GM19043 (cell line): Measurements from ENCODE around the gene SLC7A4.
"Not testable (repeated sequence)": the region's sequence is repeated elsewhere in the genome, so short reads cannot be mapped to it uniquely, and the experiment has no call there.

Experiments
- ATAC-seq: cut with Tn5 transposase; IDR thresholded peaks from one replicate; pipeline ENCODE4 v1.9.1; 2021; ENCODE audit warnings: low read depth; ENCODE audit not compliant: unreplicated experiment

SLC7A4 gene

DNA sequence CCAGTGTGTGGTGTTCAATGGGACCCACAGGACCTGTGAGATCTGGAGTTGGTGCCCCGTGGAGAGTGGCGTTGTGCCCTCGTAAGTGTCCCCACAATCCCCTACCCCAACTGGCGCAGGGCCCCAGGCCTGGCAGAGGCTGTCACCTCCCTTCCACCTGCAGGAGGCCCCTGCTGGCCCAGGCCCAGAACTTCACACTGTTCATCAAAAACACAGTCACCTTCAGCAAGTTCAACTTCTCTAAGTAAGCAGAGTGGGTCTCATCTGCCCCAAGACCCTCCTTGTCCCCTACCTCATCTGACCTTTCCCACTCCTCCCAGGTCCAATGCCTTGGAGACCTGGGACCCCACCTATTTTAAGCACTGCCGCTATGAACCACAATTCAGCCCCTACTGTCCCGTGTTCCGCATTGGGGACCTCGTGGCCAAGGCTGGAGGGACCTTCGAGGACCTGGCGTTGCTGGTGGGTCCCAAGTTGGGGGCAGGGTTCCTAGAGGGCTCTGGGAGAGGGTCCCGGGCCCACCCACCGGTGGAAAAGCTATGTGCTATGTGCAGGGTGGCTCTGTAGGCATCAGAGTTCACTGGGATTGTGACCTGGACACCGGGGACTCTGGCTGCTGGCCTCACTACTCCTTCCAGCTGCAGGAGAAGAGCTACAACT, 9.3 kb downstream of the SLC7A4 start:
- ATAC-seq, result no peak

DNA sequence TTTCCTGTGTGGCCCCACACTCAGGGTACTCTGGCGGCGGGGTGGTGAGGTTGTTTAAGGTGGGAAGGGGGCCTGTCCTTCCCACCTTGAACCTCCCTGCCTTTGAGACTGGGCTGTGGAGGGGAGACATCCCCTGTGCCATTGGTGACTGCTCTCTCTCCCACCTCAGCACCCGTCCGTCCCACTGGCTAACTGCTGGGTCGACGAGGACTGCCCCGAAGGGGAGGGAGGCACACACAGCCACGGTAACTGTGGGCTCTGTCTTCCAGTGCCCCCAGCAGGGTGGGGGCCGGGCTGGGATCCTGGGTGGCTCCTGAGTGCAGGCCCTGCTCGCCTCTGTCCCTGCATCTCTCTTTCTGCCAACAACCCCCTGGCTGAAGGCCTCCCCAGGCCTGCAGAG, 9.9 kb downstream of the SLC7A4 start:
- no peak for ATAC-seq

DNA sequence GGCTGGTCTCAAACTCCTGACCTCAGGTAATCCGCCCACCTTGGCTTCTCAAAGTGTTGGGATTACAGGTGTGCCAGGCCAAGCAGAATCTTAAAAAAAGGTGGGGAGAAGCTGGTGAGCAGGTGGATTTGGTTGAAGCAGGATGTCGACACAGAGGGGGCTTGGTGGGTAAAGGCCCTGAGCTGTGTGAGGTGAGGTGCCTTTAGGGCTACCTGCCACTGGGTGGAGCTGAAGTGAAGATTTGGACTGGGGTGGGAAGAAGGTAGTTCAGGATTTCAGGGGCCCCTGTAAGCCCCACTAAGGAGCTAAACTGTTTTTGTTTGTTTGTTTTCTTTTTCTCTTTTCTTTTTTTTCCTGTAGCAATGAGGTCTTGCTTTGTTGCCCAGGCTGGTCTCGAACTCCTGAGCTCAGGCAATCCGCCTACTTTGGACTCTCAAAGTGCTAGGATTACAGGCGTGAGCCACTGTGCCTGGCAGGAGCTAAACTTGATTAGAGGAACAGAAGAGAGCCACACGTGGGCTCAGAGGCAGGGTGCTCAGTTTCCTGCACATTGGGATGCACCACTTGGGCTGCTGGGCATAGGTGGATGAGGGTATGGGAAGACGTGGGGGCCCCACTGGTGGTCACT, 11.4 kb downstream of the SLC7A4 start:
- ATAC-seq, result no peak

DNA sequence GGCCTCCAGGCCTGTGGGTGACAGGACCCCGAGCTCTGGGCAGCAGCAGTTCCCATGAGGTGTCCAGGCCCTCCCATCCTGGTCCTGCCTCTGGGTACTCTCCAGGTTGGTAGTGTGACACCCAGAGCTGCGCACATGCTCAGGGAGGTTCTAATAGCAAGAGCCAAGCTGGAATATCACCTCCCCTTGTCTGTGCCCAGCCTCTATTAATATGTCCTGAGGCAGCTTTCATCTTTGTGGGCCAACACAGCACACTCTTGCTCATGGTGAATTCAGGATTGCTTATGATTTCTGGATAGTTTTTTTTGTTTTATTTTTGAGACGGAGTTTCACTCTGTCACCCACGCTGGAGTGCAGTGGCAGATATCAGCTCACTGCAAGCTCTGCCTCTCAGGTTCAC, 14.0 kb downstream of the SLC7A4 start:
- ATAC-seq, result no peak

DNA sequence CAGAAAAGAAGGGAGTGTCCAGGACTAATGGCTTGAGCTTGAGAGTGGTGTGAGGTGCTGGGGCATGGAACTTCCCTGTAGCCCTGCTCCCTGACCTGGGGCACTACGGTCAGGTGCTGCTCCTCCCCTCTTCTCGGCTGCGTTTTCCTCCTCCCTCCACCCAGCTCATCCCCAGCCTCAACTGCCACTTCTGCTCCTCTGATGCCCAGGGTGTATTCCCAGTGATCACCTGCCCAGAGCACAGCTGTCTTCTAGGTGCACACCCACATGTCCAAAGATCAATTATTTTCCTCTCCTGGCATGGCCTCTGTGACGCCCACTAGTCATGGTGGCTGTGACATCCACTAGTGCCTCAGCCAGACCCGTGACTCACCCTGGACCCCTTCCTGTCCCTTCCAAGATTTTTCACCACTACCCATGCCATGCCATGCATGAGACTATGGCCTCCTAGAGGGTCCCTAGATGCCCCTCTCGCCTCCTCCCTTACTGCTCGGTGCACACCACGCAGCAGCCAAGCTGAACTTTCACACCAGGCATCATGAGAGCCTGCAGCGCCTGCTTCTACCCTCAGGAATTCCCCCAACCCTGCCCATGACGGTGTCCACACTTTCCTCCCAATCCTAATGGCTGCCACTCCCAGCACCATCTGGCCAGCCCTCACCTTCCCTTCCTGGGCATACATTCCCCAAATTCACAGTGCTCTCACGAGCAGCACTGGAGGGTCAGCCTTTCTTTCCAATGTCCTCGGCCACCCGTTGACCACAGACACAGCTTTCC, 15.5 kb downstream of the SLC7A4 start:
- ATAC-seq, result no peak

DNA sequence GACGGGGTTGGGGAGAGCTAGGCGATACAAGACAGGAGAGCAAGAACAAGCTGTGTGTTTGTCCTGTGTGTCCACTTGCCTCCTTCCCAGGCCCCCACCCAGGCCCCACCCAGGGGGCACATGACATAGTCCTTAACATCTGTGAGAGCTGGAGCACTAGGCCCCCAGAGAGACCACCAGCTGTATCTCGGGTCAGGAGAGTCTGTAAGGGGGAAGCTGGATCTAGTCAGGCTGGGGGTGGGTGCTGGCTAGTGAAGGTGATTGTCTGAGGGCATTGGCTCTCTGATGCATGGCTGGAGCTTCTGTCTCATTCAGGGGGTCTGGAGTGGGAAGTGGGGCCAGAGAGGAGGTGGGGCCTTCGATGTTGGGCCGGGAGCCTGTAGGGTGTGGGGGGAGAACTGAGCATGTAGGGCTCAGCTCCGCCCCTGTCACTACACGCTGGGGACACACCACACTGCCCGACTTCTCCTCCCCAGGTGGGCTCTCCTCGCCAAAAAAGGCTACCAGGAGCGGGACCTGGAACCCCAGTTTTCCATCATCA, 16.8 kb downstream of the SLC7A4 start:
- ATAC-seq, result no peak

DNA sequence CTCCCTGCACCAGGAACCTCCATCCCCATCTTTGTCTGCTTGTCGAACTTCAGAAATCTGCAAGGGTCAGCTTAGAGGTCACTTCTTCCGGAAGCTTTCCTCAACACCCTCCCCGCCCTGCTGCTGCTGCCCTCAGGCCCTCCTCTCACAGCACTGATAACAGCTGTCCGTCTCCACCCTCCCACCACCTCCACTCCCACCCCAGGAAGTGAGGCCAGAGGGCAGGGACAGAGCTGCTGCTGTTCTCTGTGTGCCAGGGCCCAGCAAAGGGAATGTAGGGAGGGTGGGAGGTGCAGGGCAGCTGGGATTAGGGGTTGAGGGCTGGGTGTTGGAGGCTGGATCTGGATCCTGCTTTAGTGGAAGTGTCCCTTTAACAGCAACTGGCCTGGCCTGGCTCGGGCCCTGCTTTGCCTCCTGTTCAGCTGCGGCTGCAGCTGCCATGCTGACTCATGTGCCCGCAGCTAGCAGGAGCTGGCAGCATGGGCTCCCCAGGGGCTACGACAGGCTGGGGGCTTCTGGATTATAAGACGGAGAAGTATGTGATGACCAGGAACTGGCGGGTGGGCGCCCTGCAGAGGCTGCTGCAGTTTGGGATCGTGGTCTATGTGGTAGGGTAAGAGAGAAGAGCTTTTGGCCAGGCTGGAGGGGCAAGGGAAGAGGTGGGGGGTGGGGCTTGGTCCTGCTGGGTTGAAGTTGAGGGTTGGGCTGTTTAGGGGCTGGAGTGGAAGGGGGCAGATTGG, 17.5 kb downstream of the SLC7A4 start, which contains the start of gene P2RX6:
Gene P2RX6 (plus strand): TSS at position 440 of the 740 bp plus-strand sequence. CDS start 10 bp downstream, at position 450.
- no peak for ATAC-seq

DNA sequence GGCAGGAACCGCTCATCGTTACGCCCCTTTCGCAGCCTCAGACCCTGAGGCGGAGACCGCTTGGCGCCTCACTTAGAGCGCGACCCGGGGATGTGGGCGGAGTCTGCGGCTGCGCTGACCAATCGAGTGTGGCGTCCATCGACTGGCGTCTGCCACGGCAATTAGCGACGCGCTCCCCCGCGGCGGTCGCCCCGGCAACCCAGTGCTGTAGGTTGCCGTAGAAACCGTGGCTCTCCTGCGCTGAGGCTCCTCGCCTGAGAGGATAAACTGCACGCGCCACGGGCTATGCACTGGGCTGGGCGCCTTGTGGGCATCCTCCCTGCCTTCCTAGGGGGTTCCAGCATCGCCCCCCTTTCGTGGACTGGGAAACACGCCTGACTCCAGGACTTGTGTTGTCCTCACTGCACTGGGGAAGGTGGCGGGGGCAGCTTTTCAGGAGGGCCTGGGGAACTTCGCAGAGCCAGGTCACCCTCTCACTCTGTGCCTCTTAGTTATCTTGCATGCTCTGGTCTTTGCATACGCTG, 18.1 kb downstream of the SLC7A4 start:
- ATAC-seq, result peak; percentile 88

DNA sequence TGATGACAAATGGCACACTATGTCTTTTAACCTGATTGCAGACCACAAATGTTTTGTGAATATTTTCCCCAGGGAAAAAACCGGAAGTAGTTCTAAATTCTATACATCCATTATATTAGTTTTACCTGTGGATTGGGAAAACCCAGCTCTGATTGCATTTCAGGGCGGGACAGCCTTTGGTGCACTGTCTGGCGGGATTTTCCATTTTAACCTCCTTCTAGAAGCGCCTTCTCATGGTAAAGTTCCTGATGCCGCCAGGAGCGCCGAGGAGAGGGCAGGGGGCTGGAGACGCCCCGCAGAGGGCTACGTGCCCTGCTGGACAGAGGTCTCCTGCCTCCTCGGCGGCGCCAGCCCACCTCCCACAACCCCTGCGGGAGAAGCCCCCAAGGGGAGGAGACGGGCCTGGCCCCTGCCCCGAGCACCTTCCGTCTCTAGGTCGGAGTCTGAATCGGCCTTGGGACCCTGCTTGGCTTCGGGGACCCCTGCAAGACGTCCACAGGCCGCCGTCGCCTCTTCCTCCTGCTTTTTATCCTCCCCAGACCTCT, 18.6 kb downstream of the SLC7A4 start:
- ATAC-seq, result no peak

DNA sequence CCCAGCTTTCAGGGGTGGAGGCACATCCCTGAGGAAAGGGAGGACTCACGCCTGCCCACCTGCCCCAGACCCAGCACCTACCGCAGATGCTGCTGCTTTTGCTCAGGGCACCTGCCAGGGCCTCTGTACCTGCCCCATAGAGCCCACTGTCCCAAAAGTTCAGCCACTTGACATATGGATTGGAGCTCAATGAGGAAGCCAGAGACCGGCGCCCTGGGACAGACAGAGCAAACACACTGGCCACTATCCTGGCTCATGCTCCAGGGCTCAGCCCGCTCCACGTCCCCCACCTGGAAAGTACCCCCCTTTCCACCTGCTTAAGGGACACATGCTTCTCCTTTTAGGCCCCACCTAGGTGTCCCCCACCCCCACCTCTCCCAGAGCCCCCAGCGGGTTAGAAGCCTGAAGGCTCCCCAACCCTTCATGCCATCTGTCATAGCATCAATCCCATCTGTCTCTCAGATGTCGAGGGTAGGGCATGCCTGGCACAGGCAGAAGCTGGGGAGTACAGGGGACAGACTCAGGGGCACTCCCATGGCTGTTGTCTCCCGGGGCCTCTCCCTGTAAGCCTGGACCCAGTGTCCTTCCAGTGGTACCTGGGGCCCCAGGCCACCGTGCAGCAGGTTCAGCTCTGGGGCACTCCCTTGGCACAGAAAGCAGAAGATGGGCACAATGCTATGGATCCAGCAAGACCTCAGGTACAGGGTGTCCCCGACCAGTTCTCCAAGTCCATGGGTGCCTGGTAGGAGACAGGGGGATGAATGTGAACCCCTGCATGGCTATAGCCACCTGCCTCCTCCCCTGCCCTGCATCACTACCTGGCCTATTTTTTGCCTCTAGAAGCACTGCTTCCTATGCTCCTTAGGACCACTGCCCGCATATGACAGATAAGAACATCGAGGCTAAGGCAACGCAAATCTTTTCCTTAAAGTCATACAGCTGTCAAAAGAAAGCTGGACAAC, 19.6 kb downstream of the SLC7A4 start:
- ATAC-seq, result no peak

DNA sequence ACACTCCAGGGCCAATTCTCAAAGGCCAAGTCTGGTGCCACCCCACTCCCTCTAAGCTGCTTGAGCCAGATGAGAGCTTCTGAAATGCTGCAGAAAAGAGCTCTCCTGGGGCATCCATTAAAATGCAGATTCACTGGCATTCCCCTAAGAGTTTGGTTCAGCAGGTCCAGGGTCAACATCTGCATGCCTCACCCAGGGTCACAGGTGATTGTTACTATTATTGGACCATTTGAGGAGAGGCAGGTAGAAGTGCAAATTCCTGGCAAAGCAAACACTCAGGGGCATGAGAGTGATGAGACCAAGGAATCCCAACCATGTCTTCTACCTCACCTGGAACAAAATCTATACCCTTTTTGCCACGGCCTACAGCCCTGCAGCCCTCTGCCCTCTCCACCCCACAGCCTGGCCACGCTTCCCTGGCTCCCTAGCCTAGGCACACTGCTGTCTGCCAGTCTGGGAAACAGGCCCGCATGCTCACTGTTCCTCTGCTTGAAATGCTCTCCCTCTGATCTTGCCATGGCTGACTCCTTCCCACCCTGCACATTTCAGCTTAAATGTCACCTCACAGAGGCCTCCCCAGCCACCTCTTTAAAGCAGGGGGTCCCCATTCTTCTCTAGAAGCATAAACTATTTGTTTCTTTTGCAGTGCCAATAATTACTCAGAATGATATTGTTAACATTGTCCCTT, 21.8 kb downstream of the SLC7A4 start:
- no peak for ATAC-seq

DNA sequence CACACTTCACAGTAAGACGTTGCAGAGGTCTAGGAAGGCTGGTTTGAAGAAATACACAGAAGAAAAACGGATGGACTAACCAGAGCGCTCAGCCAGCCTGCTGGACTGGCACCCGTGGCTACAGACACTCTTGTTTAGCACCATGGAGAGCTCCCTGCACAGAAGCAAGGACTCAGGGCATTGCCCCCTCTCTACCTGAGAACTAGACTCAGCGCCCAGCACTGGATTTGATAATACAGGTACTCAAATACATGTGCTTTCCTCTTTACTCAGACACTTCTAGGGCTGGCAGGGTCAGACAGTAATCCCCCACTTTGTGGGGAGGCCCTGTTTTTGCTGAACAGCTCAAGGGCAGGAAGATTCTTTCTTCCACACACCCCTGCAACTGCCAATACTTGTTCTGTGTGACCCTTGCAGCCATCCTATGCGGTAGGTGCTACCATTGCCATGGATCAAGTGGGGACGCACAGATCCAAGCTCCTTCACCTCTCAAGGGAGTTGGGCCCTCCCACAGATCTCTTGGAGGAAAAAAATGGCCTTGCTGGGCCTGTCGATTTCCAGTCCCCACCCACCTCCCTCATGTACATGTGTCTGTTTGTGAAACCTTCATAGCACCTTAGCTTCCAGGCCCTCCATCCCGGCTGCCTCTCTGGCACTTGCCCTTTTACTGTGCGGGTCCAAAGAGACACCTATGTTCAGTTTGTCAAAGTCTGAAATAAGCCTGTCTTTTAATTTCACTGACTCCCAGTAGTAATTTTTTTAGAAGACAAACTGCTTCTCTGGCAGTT, 22.5 kb downstream of the SLC7A4 start:
- no peak for ATAC-seq

DNA sequence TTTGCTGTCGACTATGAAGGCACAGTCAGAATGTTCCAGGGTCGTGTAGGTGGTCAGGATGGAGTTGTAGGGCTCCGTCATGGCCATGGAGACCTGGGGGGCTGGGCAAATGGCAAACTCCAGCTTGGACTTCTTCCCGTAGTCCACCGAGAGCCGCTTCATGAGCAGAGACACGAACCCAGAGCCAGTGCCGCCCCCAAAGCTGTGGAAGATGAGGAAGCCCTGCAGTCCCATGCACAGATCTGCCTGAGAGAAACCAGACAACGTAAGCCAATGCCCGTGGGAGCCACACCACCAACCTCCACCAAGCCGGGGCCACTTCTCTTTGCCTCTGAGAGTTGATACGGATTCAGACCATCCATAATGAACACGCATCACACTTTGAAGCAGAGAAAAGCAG, 23.2 kb downstream of the SLC7A4 start:
- not testable (repeated sequence) for ATAC-seq

DNA sequence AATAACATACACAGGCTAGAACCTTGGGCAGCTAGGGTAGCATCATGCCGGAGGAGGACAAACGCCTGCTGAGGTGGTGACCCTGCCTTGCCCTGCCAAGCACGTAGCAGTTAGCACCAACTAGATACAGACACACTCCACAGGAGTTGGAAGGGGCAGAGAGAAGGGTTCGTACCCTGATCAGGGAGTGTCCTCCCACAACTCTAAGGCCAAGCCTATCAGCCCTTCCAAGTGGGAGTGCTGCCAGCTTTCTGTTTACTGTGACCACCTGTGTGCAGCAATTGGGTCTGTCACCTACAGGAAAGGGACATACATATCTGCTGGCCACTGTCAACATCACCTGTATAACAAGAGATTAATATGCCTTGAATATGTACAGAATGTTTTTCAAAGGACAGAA, 28.6 kb downstream of the SLC7A4 start:
- no peak for ATAC-seq

DNA sequence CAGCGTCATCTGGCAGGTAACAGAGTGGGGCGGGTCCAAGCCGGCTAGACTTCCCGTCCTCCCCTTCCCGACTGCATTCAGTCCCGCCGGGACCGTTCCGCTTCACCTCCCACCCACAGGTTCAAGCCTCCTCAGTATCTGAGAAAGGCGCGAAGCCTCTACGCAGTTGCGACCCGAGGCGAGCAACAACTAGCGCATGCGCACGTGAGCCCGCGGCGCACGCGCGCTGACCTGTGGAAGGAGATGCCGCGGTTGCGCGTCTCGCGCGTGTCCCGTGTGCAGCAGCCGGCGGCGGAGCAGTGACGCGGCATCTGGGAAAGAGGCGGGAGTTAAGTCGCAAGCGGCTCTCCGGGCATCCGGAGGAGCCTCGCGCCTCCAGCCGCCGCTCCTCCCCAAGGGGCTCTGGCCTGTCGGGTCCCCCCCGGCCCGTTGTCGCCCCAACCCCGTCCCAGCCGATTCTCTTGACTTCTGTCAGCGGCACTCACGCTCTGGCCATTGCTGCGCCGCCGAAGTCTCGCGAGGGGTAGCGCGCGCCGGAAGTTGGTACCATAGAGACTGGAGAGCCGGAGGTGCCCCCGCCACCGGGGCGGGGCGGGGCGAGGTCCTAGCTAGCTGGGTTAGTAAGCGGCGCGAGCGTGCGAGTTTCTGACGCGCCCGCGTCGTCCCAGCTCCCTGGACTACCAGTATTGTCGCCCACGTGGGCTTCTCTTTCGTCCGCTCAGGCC, 30.6 kb downstream of the SLC7A4 start, which contains the start of gene THAP7:
Gene THAP7 (minus strand): TSS at position 518 of the 725 bp plus-strand sequence. CDS start 207 bp downstream, at position 311.
- ATAC-seq, result peak; percentile 78

DNA sequence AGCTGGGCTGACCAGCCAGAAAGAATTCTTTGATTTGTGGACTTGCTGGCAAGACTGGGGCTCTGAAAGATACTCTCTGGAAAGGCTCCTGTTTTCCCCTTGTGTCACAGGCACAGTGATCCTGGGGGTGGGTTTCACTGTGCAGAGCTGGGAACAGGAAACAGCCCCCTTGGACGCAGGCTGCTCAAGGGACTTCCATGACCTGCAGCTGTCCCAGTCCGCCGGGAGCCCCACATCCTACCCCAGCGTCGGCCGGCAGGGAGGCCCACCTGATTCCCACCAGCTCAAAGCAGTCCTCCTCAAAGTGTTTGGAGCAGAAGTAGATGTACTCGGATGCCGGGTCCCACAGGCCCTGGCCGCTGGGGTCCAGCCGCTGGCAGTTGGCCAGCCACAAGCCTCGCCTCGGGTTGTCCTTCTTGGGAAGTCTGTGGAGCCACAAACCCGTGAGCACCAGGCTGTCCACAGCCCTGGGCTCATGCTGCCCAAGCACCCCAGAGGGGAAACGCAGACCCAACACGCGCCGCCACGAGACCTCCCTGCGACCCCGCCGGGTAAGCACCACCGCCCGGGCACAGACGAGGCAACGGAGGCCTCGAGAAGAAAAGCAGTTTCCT, 31.3 kb downstream of the SLC7A4 start:
- no peak for ATAC-seq
